ENCODE data around the gene MRM3.

The MRM3 gene

GRCh38 chr17:819251-819650, 37.1 kb downstream of the MRM3 start:
- H3K9me3 ChIP-seq (ENCODE audit: insufficient read depth, low read length), result no peaks in the 10 kb centered on the region
- H3K4me2 ChIP-seq (ENCODE audit: low read length), result no peak overlapping the region
- H4K20me1 ChIP-seq (ENCODE audit: insufficient read depth, low read length), result no peaks in the 10 kb centered on the region
- H3K36me3 ChIP-seq (replicated peaks; ENCODE audit: low read depth, low read length), result no peaks in the 10 kb centered on the region
- H3K27ac ChIP-seq (ENCODE audit: low read length), result no peak overlapping the region
- no peak overlapping the region for H3K9ac ChIP-seq (ENCODE audit: low read length)
- H3K79me2 ChIP-seq (ENCODE audit: low read length), result no peaks in the 10 kb centered on the region
- no peak overlapping the region for H3K4me3 ChIP-seq (ENCODE audit: low read length)
- no peaks in the 10 kb centered on the region for H3K4me1 ChIP-seq (ENCODE audit: low read length)
- no peak overlapping the region for H2AFZ ChIP-seq (ENCODE audit: low read depth, low read length)
- TF ChIP-seq EZH2phosphoT487 (IDR thresholded peaks at IDR 0.05; ENCODE audit: low read depth) (no peak), CTCF (IDR thresholded peaks at IDR 0.05; ENCODE audit: low read depth, low read length) (no peak)
- H3K27me3 ChIP-seq (ENCODE audit: low read depth, low read length), result no peaks in the 10 kb centered on the region

- no peak overlapping the region for H2AFZ ChIP-seq (ENCODE audit: low read depth, low read length)
- no peak overlapping the region for H3K9ac ChIP-seq (ENCODE audit: low read length)
- no peak for TF ChIP-seq CTCF (IDR thresholded peaks at IDR 0.05; ENCODE audit: low read depth, low read length)
- no peak for TF ChIP-seq EZH2phosphoT487 (IDR thresholded peaks at IDR 0.05; ENCODE audit: low read depth)
- no peak overlapping the region for H3K4me2 ChIP-seq (ENCODE audit: low read length)
- H3K79me2 ChIP-seq (ENCODE audit: low read length), result no peaks in the 10 kb centered on the region
- no peaks in the 10 kb centered on the region for H3K4me1 ChIP-seq (ENCODE audit: low read length)
- no peak overlapping the region for H3K27ac ChIP-seq (ENCODE audit: low read length)
- H3K4me3 ChIP-seq (ENCODE audit: low read length), result no peak overlapping the region
- H4K20me1 ChIP-seq (ENCODE audit: insufficient read depth, low read length), result no peaks in the 10 kb centered on the region
- H3K9me3 ChIP-seq (ENCODE audit: insufficient read depth, low read length), result no peaks in the 10 kb centered on the region
- no peaks in the 10 kb centered on the region for H3K36me3 ChIP-seq (replicated peaks; ENCODE audit: low read depth, low read length)
- H3K27me3 ChIP-seq (ENCODE audit: low read depth, low read length), result no peaks in the 10 kb centered on the region
Measured at GRCh38 chr17:823501-823902, 41.3 kb downstream of the MRM3 start.

GRCh38 chr17:824378-824777, 42.2 kb downstream of the MRM3 start:
- H3K9ac ChIP-seq (ENCODE audit: low read length), result no peak overlapping the region
- H3K79me2 ChIP-seq (ENCODE audit: low read length), result no peaks in the 10 kb centered on the region
- no peak overlapping the region for H3K4me3 ChIP-seq (ENCODE audit: low read length)

GRCh38 chr17:825216-825615, 43.1 kb downstream of the MRM3 start:
- H3K4me1 ChIP-seq (ENCODE audit: low read length), result no peaks in the 10 kb centered on the region
- H3K9ac ChIP-seq (ENCODE audit: low read length), result no peak overlapping the region
- TF ChIP-seq CTCF (IDR thresholded peaks at IDR 0.05; ENCODE audit: low read depth, low read length) (no peak), EZH2phosphoT487 (IDR thresholded peaks at IDR 0.05; ENCODE audit: low read depth) (no peak)
- no peak overlapping the region for H3K4me3 ChIP-seq (ENCODE audit: low read length)
- no peaks in the 10 kb centered on the region for H3K9me3 ChIP-seq (ENCODE audit: insufficient read depth, low read length)
- no peak overlapping the region for H2AFZ ChIP-seq (ENCODE audit: low read depth, low read length)
- H3K79me2 ChIP-seq (ENCODE audit: low read length), result no peaks in the 10 kb centered on the region
- no peaks in the 10 kb centered on the region for H4K20me1 ChIP-seq (ENCODE audit: insufficient read depth, low read length)
- no peak overlapping the region for H3K4me2 ChIP-seq (ENCODE audit: low read length)
- no peaks in the 10 kb centered on the region for H3K27me3 ChIP-seq (ENCODE audit: low read depth, low read length)
- H3K36me3 ChIP-seq (replicated peaks; ENCODE audit: low read depth, low read length), result no peaks in the 10 kb centered on the region
- no peak overlapping the region for H3K27ac ChIP-seq (ENCODE audit: low read length)

More at GRCh38 chr17:824378-824777, 42.2 kb downstream of the MRM3 start:
- H3K9me3 ChIP-seq (ENCODE audit: insufficient read depth, low read length), result no peaks in the 10 kb centered on the region
- no peaks in the 10 kb centered on the region for H3K27me3 ChIP-seq (ENCODE audit: low read depth, low read length)
- H3K27ac ChIP-seq (ENCODE audit: low read length), result no peak overlapping the region
- no peaks in the 10 kb centered on the region for H4K20me1 ChIP-seq (ENCODE audit: insufficient read depth, low read length)
- H3K36me3 ChIP-seq (replicated peaks; ENCODE audit: low read depth, low read length), result no peaks in the 10 kb centered on the region
- H3K4me1 ChIP-seq (ENCODE audit: low read length), result no peaks in the 10 kb centered on the region
- H2AFZ ChIP-seq (ENCODE audit: low read depth, low read length), result no peak overlapping the region
- no peak for TF ChIP-seq CTCF (IDR thresholded peaks at IDR 0.05; ENCODE audit: low read depth, low read length)
- no peak overlapping the region for H3K4me2 ChIP-seq (ENCODE audit: low read length)
